NCI-H187 (cell line): ENCODE data around the gene PUS7.
A peak's percentile ranks its signal among the peaks of the same experiment; 100 is the strongest.
"Not testable (repeated sequence)": the region's sequence is repeated elsewhere in the genome, so short reads cannot be mapped to it uniquely, and the experiment has no call there.

ENCODE experiments used
- DNase-seq, 2 experiments: peaks; one replicate each; lab custom pipeline; 2025; lab: John Stamatoyannopoulos, UW

PUS7 gene

GRCh38 chr7:105448181-105448580 lies 73.9 kb downstream of the PUS7 start:
- no peak for DNase-seq

DNA sequence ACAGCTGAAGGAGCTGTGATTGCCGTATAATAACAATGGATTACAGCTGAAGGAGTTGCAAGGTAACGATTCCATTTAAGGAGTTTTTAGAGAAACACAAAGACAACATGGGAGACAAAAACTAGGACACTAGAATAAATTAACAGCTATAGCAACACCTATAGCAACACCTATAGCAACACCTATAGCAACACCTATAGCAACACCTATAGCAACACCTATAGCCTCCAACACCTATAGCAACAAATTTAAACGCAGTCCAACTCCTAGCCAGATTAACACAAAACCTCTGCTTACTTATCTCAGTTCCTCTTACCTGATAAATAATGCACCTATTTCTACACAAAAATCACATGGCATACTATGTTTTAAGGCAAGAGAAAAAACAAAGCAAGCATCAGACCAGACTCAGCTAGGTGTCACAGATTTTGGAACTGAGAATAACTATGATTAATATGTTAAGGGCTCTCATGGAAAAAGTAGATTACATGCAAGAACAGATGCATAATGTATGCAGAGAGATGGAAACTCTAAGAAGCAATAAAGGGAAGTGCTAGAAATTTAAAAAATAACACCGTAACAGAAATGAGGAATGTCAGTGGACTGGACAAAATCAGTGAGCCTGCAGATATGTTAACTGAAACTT lies 77.6 kb downstream of the PUS7 start:
- DNase-seq = no peak

DNA sequence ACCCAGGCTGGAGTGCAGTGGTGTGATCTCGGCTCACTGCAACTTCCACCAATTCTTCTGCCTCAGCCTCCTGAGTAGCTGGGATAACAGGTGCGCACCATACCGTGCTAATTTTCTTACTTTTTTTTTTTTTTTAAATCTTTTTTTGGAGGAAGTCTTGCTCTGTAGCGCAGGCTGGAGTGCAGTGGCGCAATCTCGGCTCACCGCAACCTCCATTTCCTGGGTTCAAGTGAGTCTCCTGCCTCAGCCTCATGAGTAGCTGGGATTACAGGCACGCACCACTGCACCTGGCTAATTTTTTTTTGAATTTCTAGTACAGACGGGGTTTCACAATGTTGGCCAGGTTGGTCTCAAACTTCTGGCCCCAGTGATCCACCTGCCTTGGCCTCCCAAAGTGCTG lies 79.9 kb downstream of the PUS7 start:
- DNase-seq = not testable (repeated sequence)

GRCh38 chr7:105439174-105439893 lies 82.7 kb downstream of the PUS7 start:
- no peak for DNase-seq

- no peak for DNase-seq
These were observed 83.3 kb downstream of the PUS7 start for GRCh38 chr7:105438847-105439173.

GRCh38 chr7:105438254-105438653 lies 83.8 kb downstream of the PUS7 start:
- DNase-seq = no peak

DNA sequence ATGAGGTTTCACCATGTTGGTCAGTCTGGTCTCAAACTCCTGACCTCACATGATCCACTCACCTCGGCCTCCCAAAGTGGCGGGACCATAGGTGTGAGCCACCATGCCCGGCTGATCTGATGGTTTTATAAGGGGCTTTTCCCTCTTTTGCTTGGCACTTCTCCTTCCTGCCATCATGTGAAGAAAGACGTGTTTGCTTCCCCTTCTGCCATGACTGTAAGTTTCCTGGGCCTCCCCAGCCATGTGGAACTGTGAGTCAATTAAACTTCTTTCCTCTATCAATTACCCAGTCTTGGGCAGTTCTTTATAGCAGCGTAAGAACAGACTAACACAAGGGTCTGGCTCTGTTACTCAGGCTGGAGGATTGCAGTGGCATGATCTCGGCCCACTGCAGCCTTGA lies 84.7 kb downstream of the PUS7 start:
- DNase-seq = not testable (repeated sequence)

DNA sequence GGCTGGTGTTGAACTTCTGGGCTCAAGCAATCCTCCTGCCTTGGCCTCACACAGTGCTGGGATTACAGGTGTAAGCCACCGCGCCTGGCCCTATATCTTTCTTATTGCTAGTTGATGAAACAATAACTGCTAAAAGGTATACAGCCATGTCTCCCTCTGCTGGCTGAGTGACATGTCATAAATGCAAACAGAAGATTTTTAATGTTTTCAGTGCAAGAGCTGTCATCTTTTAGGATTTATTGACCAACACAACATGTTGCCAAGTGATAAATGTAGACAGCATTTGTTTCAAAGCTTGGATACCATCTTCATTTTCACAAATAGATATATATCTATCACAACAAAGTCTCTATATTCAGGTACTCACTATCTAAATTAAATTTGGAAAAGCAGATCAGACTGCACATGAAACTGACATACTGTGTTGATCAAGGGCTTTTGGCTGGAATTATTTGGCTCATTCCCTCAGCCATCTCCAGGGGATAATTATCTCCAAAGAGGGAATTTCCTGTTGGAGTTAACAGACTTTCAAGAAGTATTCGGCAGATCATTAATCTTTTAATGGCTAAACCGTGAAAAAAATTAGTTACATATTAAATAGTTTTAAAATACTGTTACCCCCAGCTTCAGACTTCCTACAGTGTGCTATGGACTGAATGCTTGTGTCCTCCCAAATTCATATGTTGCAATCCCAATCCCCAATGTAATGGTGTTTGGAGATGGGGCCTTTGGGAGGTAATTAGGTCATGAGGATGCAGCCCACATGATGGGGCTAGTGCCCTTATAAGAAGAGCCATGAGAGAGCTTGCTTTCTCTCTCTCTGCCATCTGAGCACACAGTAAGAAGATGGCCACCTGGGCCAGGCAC lies 92.1 kb downstream of the PUS7 start:
- DNase-seq = peak in 1 of 2 experiments; percentile 12

- DNase-seq = no peak
These were observed 95.4 kb downstream of the PUS7 start for GRCh38 chr7:105426606-105427146.

GRCh38 chr7:105423987-105424386 lies 98.1 kb downstream of the PUS7 start:
- no peak for DNase-seq

DNA sequence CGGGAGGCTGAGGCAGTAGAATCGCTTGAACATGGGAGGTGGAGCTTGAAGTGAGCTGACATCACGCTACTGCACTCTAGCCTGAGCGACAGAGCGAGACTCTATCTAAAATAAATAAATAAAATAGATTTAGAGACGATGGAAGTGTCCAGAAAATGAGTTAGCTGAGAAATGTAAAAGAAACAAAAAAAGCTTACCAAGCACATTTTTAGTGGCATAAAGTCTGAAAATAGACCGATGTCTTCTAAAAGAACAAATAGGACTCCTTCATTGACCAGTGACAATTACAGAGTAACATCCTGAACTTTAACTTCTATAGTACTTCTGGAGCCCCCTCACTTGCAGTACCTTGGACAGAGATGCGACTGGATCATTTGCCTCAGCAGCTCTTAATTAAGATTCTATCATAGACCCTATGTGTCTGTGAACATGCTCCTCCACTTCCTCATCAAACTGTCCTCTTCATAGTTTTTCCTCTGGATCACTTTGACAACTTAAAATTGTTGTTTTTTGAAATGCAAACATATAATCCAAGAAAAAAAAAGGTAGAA lies 108.1 kb downstream of the PUS7 start:
- no peak for DNase-seq

- DNase-seq = not testable (repeated sequence)
These were observed 111.3 kb downstream of the PUS7 start for GRCh38 chr7:105410774-105411173.

GRCh38 chr7:105409775-105410174 lies 112.3 kb downstream of the PUS7 start:
- not testable (repeated sequence) for DNase-seq

DNA sequence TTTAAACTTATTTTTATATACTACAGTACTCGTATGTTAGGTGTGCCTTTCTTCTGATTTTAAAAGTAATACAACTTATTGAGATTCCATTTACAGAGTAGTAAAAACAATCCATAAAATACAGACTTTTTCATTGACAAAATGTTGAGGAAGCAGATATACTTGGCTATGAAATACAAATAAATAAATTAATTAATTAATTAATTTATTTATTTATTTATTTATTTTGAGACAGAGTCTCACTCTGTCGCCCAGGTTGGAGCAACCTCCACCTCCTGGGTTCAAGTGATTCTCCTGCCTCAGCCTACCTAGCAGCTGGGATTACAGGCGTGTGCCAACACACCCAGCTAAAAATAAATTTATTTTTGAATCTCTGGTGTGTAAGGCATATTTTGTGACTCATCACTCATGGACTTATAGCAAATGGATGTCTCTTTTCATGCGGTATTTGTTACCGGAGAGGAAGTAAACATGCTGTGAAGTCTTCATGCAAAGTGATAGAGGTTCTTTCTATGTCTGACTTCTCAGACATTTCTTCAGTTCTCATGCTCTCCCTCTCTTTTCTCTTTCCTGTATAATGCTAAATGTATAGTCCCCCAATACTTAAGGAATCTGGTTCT lies 113.2 kb downstream of the PUS7 start:
- no peak for DNase-seq
